K562 (cell line): ENCODE results near the gene BIN1. TPM values are rescaled to one million over a fixed set of nuclear protein-coding genes. Genes with fewer than 3 reads are reported as not detected.

Experiments
- ATAC-seq: fragments of 200-7000 bp; cut with Tn5 transposase; 3 replicates; pipeline ENCODE4 v1.9.1; 2020; ENCODE audit warnings: moderate library complexity
- BruUV-seq: library from RNA; stranded (reverse); fragments of 400-500 nt; replicated peaks from 2 replicates; lab custom pipeline; 2021; lab: Mats Ljungman, UMichigan
- CTCF ChIA-PET: fragments of 300-600 bp; formaldehyde crosslinking; extraction: SDS; loops from one replicate; lab custom pipeline; 2021; ENCODE audit warnings: low intra/inter-chr PET ratio; lab: Yijun Ruan, JAX
- POLR2A ChIA-PET: fragments of 300-600, 350-650 bp; sonication (Branson Sonifier 250); formaldehyde crosslinking; extraction: SDS; loops from one replicate; lab custom pipeline; 2021; ENCODE audit warnings: antibody characterized with exemption, inconsistent platforms; lab: Yijun Ruan, JAX
- DNase-seq, 4 experiments: peaks; one replicate each; pipeline versions ENCODE4 v3.0.0 to v3.0.0-alpha.2; 2011 to 2018; ENCODE audit warnings: low spot score in 3 of 4, mixed read lengths in 3 of 4; ENCODE audit errors: extremely low read depth in 1 of 4
- FAIRE-seq: peaks from 2 replicates; lab custom pipeline; 2011; peaks lifted over from hg19 to GRCh38; lab: Jason Lieb, UNC
- H2AFZ ChIP-seq: 2 replicates; pipeline ENCODE4 v1.6.0; 2011; ENCODE audit warnings: low read depth, low read length, control low read depth, inconsistent platforms
- H3K27ac ChIP-seq: fragments of 200-600 bp; 3 replicates; pipeline ENCODE4 v1.8.0; 2011; ENCODE audit warnings: low read depth, mild to moderate bottlenecking, control low read depth, inconsistent platforms, low read length, moderate library complexity, mixed read lengths; ENCODE audit errors: extremely low read depth
- H3K27me3 ChIP-seq, 2 experiments: fragments of 300-600 bp in 1 of 2; 2 replicates in 1 of 2; 3 replicates in 1 of 2; pipeline versions ENCODE4 v1.6.0 to v1.8.0; 2011; ENCODE audit warnings: inconsistent platforms in 2 of 2, low read length in 2 of 2, mild to moderate bottlenecking in 1 of 2, mixed read lengths in 1 of 2, moderate library complexity in 1 of 2; ENCODE audit not compliant: control insufficient read depth in 2 of 2, insufficient read depth in 2 of 2
- H3K36me3 ChIP-seq: fragments of 300-600 bp; 3 replicates; pipeline ENCODE4 v1.8.0; 2011; ENCODE audit warnings: mild to moderate bottlenecking, low read length, inconsistent platforms; ENCODE audit not compliant: control insufficient read depth, insufficient read depth
- H3K4me1 ChIP-seq, 2 experiments: fragments of 200-600 bp in 1 of 2; replicated peaks in 1 of 2; 2 replicates in 1 of 2; 3 replicates in 1 of 2; pipeline versions ENCODE4 v1.5.1 to v1.8.0; 2011; ENCODE audit warnings: inconsistent platforms in 2 of 2, low read length in 2 of 2, mild to moderate bottlenecking in 1 of 2, mixed read lengths in 1 of 2, moderate library complexity in 1 of 2; ENCODE audit not compliant: control insufficient read depth in 2 of 2, insufficient read depth in 2 of 2
- H3K4me2 ChIP-seq: 2 replicates; pipeline ENCODE4 v1.6.1; 2011; ENCODE audit warnings: low read length, control low read depth, inconsistent platforms, mixed read lengths; ENCODE audit not compliant: insufficient read depth
- H3K4me3 ChIP-seq: fragments of 200-600 bp; sonication (generic), shearing (Covaris generic); 2 replicates; pipeline ENCODE4 v1.5.1; 2016; ENCODE audit warnings: control low read depth, inconsistent platforms
- H3K79me2 ChIP-seq: fragments of 200-600 bp; 3 replicates; pipeline ENCODE4 v1.8.0; 2011; ENCODE audit warnings: low read length, inconsistent platforms; ENCODE audit not compliant: control insufficient read depth, insufficient read depth
- H3K9ac ChIP-seq, 2 experiments: 2 replicates each; pipeline versions ENCODE4 v1.6.0 to v1.6.1; 2011; ENCODE audit warnings: low read depth in 2 of 2, low read length in 2 of 2, control low read depth in 1 of 2, inconsistent platforms in 1 of 2, mild to moderate bottlenecking in 1 of 2, mixed read lengths in 1 of 2; ENCODE audit not compliant: insufficient read depth in 1 of 2
- H3K9me1 ChIP-seq: one replicate; pipeline ENCODE4 v1.6.0; 2011; ENCODE audit warnings: inconsistent platforms, mild to moderate bottlenecking, low read length, moderate library complexity; ENCODE audit not compliant: control insufficient read depth, insufficient read depth
- H3K9me3 ChIP-seq: replicated peaks from 2 replicates; pipeline ENCODE4 v1.5.1; 2011; ENCODE audit warnings: low read depth, low read length, inconsistent platforms; ENCODE audit not compliant: control insufficient read depth, insufficient read depth
- H4K20me1 ChIP-seq: replicated peaks from 2 replicates; pipeline ENCODE4 v1.6.1; 2011; ENCODE audit warnings: low read length, inconsistent platforms, mixed read lengths; ENCODE audit not compliant: control insufficient read depth, insufficient read depth
- CBFA2T3 ChIP-seq: fragments of 450-650 bp; IDR thresholded peaks from 2 replicates; pipeline ENCODE4 v1.6.1; 2017
- FOXJ2 ChIP-seq: fragments of 200-800 bp; sonication (Bioruptor generic); IDR thresholded peaks from 2 replicates; pipeline ENCODE4 v1.6.1; 2016; ENCODE audit warnings: missing genetic modification characterization, missing compliant biosample characterization
- GABPB2 ChIP-seq: fragments of 250-450 bp; sonication (Bioruptor Pico); conservative IDR thresholded peaks from 2 replicates; pipeline ENCODE4 v1.5.1; 2021; ENCODE audit warnings: mild to moderate bottlenecking
- MEIS2 ChIP-seq: fragments of 450-650 bp; IDR thresholded peaks from 2 replicates; pipeline ENCODE4 v1.6.1; 2014; ENCODE audit warnings: mild to moderate bottlenecking; ENCODE audit not compliant: partially characterized antibody
- PBX2 ChIP-seq, 2 experiments: IDR thresholded peaks in 1 of 2; conservative IDR thresholded peaks in 1 of 2; 2 replicates each; pipeline ENCODE4 v1.6.1; 2016; ENCODE audit warnings: low read depth in 2 of 2, mild to moderate bottlenecking in 1 of 2, missing compliant biosample characterization in 1 of 2, missing genetic modification characterization in 1 of 2, moderate library complexity in 1 of 2
- PKNOX1 ChIP-seq: fragments of 450-650 bp; IDR thresholded peaks from 2 replicates; pipeline ENCODE4 v1.6.1; 2016
- WGBS: fragments of 100-300 bp; shearing (Covaris generic); methylation state at CpG from one replicate; pipeline ENCODE4 v1.1.6; 2016; ENCODE audit warnings: low coverage, mixed read lengths; ENCODE audit not compliant: insufficient coverage; ENCODE audit errors: missing lambda C conversion rate; 5-methylcytosine and 5-hydroxymethylcytosine counted together
- in situ Hi-C: fragments of 300-500 bp; cut with MboI; formaldehyde crosslinking; loops from 4 replicates; pipeline ENCODE4 v1.15.0; 2018; ENCODE audit warnings: inconsistent platforms, mixed read lengths
- intact Hi-C: fragments of 100-400 bp; cut with micrococcal nuclease; formaldehyde crosslinking; loops from 2 replicates; pipeline ENCODE4 v1.14.2; 2022
- polyA plus RNA-seq, 8 experiments: library from polyadenylated mRNA; depleted of rRNA in 4 of 8; stranded (reverse) in 5 of 8; unstranded in 3 of 8; fragments of >200 nt; fragmentation: Nextera tagmentation in 2 of 8; fragmentation: Illumina TruSeq in 1 of 8; extraction: Ambion mirVana in 2 of 8; extraction: Trizol in 1 of 8; gene quantifications; 2 replicates each; pipeline versions ENCODE4 v1.2.1 to v1.2.3, GENCODE V29; 2011 to 2014; ENCODE audit warnings: inconsistent platforms in 1 of 8, missing spikeins in 1 of 8
- total RNA-seq, 7 experiments: library from RNA; depleted of rRNA in 6 of 7; stranded (reverse); fragments of >200 nt in 6 of 7; fragmentation: Illumina TruSeq in 2 of 7; extraction: Trizol in 2 of 7; gene quantifications; 2 replicates each; pipeline versions ENCODE4 v1.2.1 to v1.2.3, GENCODE V29; 2011 to 2021; ENCODE audit warnings: low replicate concordance in 1 of 7

BIN1 gene
- total and polyA plus RNA-seq, 9 of the 15 experiments (the other 6 are each of a cell fraction or from before 2014, with no cell fraction given): 0.04 to 2.8 (median 0.79) TPM; not detected in 1

- Histone ChIP-seq H3K27me3 (peaks cover 9 to 39% of the 10 kb centered on the region in 2 experiments; a peak in 4 of 5 replicates), H3K4me1 (peaks cover 0 to 7% of the 10 kb centered on the region in 2 experiments; a peak in 2 of 5 replicates)
- in situ Hi-C loops: no loop called here
- WGBS: 0% methylated on average over 4 of the region's 4 CpGs
- POLR2A ChIA-PET: interaction anchor here (1.3 kb wide), 1 partner anchor 15 kb away, joined by 3 read pairs; no protein-coding TSS in a partner anchor
- DNase-seq: peak in 1 of 4 experiments; percentile 11
- TF ChIP-seq PBX2 (CRISPR knock-in tag; IDR thresholded peaks at IDR 0.05; ENCODE audit: low read depth): 0 out of 2 replicates have a peak, but pooled peaks have one; percentile 18
- TF ChIP-seq PBX2 (tag; conservative IDR thresholded peaks at IDR 0.05; ENCODE audit: low read depth): peak; percentile 67
- no peak for TF ChIP-seq GABPB2 (CRISPR knock-in tag)
- no peak for TF ChIP-seq FOXJ2 (tag)
- TF ChIP-seq CBFA2T3: 0 out of 2 replicates have a peak, but pooled peaks have one; percentile 7
- TF ChIP-seq PKNOX1: peak; percentile 76
- peak; percentile 88 for TF ChIP-seq MEIS2
- TF ChIP-seq, all 486 proteins: peak for 4
- no peaks in the 10 kb centered on the region for H3K9me1 ChIP-seq
- no peaks in the 10 kb centered on the region for H3K79me2 ChIP-seq
- H3K36me3 ChIP-seq: no peaks in the 10 kb centered on the region
- CTCF ChIA-PET: no interaction called here
- H3K9me3 ChIP-seq: no peaks in the 10 kb centered on the region
- H3K4me2 ChIP-seq: no peak overlapping the region
- no peak overlapping the region for H3K9ac ChIP-seq
- H3K27ac ChIP-seq: no peak overlapping the region
- no peaks in the 10 kb centered on the region for H4K20me1 ChIP-seq
- ATAC-seq (no peak), FAIRE-seq (no peak)
- no peak overlapping the region for H3K4me3 ChIP-seq
- BruUV-seq: no TSS peak
- intact Hi-C loops: no loop called here
- H2AFZ ChIP-seq: no peak overlapping the region
These were observed 27.3 kb upstream of the BIN1 start for GRCh38 chr2:127134235-127134634.
